Measurements from ENCODE around the gene GALNT18. TPM values are rescaled to one million over a fixed set of nuclear protein-coding genes. Genes with fewer than 3 reads are reported as not detected.

Gene GALNT18
- polyA plus RNA-seq, 1 donor (not counting 4 experiments of a cell fraction or from before 2014, with no cell fraction given) = 27.2 TPM

GRCh38 chr11:11270236-11270775, 351.5 kb downstream of the GALNT18 start:
- no peaks in the 10 kb centered on the region for H4K20me1 ChIP-seq (ENCODE audit: control insufficient read depth, extremely low read depth, insufficient read depth, low read length)
- H3K9me3 ChIP-seq (ENCODE audit: control insufficient read depth, low read depth, low read length) = no peaks in the 10 kb centered on the region
- no peaks in the 10 kb centered on the region for H3K36me3 ChIP-seq (ENCODE audit: control insufficient read depth in 2 of 2, extremely low read depth in 1 of 2, insufficient read depth in 2 of 2, low read length in 2 of 2)
- H3K9me1 ChIP-seq (ENCODE audit: control insufficient read depth, extremely low read depth, insufficient read depth, low read length) = no peaks in the 10 kb centered on the region
- TF ChIP-seq CTCF (optimal IDR thresholded peaks at IDR 0.05 in 1 of 3, IDR thresholded peaks at IDR 0.05 in 1 of 3, conservative IDR thresholded peaks at IDR 0.05 in 1 of 3; ENCODE audit: extremely low read depth in 1 of 3, insufficient read depth in 2 of 3, low read length in 3 of 3) = no peak
- TF ChIP-seq EZH2 (IDR thresholded peaks at IDR 0.05; ENCODE audit: low read length) = no peak
- DNase-seq (ENCODE audit: low read depth, low spot score) (no peak), FAIRE-seq (no peak)
- H3K27ac ChIP-seq (ENCODE audit: control insufficient read depth, insufficient read depth, low read length) = no peak overlapping the region
- H3K4me1 ChIP-seq (ENCODE audit: control insufficient read depth, extremely low read depth, insufficient read depth, low read length) = peaks cover 12% of the 10 kb centered on the region
- H3K4me2 ChIP-seq (ENCODE audit: control insufficient read depth, extremely low read depth, insufficient read depth, low read depth, low read length) = no peak overlapping the region
- H3K9ac ChIP-seq (ENCODE audit: control insufficient read depth, extremely low read depth, insufficient read depth, low read length) = no peak overlapping the region
- H3K27me3 ChIP-seq (ENCODE audit: control insufficient read depth, extremely low read depth, insufficient read depth, low read length) = no peaks in the 10 kb centered on the region
- H3K79me2 ChIP-seq (ENCODE audit: control insufficient read depth, insufficient read depth, low read length) = no peaks in the 10 kb centered on the region
- dilution Hi-C loops (cut with MboI; ENCODE audit: extremely low pct_ligation_motif_present, low sequenced_read_pairs) = no loop called here
- H2AFZ ChIP-seq (ENCODE audit: control insufficient read depth, low read length) = no peak overlapping the region
- no peak overlapping the region for H3K4me3 ChIP-seq (ENCODE audit: control insufficient read depth in 2 of 3, extremely low read depth in 1 of 3, insufficient read depth in 2 of 3, low read depth in 1 of 3, low read length in 3 of 3)

- dilution Hi-C loops (cut with MboI; ENCODE audit: extremely low pct_ligation_motif_present, low sequenced_read_pairs) = no loop called here
- Histone ChIP-seq H3K79me2 (ENCODE audit: control insufficient read depth, insufficient read depth, low read length) (no peaks in the 10 kb centered on the region), H3K27me3 (ENCODE audit: control insufficient read depth, extremely low read depth, insufficient read depth, low read length) (no peaks in the 10 kb centered on the region), H3K4me1 (ENCODE audit: control insufficient read depth, extremely low read depth, insufficient read depth, low read length) (peaks cover 12% of the 10 kb centered on the region), H3K4me3 (ENCODE audit: control insufficient read depth in 2 of 3, extremely low read depth in 1 of 3, insufficient read depth in 2 of 3, low read depth in 1 of 3, low read length in 3 of 3) (no peak overlapping the region), H3K4me2 (ENCODE audit: control insufficient read depth, extremely low read depth, insufficient read depth, low read depth, low read length) (no peak overlapping the region), H3K9ac (ENCODE audit: control insufficient read depth, extremely low read depth, insufficient read depth, low read length) (no peak overlapping the region), H2AFZ (ENCODE audit: control insufficient read depth, low read length) (no peak overlapping the region), H3K27ac (ENCODE audit: control insufficient read depth, insufficient read depth, low read length) (no peak overlapping the region), H4K20me1 (ENCODE audit: control insufficient read depth, extremely low read depth, insufficient read depth, low read length) (no peaks in the 10 kb centered on the region), H3K36me3 (ENCODE audit: control insufficient read depth in 2 of 2, extremely low read depth in 1 of 2, insufficient read depth in 2 of 2, low read length in 2 of 2) (no peaks in the 10 kb centered on the region), H3K9me3 (ENCODE audit: control insufficient read depth, low read depth, low read length) (no peaks in the 10 kb centered on the region), H3K9me1 (ENCODE audit: control insufficient read depth, extremely low read depth, insufficient read depth, low read length) (no peaks in the 10 kb centered on the region)
- TF ChIP-seq CTCF (optimal IDR thresholded peaks at IDR 0.05 in 1 of 3, IDR thresholded peaks at IDR 0.05 in 1 of 3, conservative IDR thresholded peaks at IDR 0.05 in 1 of 3; ENCODE audit: extremely low read depth in 1 of 3, insufficient read depth in 2 of 3, low read length in 3 of 3) (no peak), EZH2 (IDR thresholded peaks at IDR 0.05; ENCODE audit: low read length) (no peak)
- FAIRE-seq (no peak), DNase-seq (ENCODE audit: low read depth, low spot score) (no peak)
Measured at GRCh38 chr11:11268706-11269105, 353.1 kb downstream of the GALNT18 start.

Data from keratinocyte (primary cell).